PFSK-1 (cell line): ENCODE measurements around the gene SETBP1.

Experiments used
- SIN3A ChIP-seq: IDR thresholded peaks from 2 replicates; pipeline ENCODE4 v1.6.1; 2012; ENCODE audit warnings: mild to moderate bottlenecking, low read length, moderate library complexity, borderline replicate concordance; ENCODE audit not compliant: insufficient read depth
- TAF1 ChIP-seq: IDR thresholded peaks from 2 replicates; pipeline ENCODE4 v1.6.1; 2012; ENCODE audit warnings: low read length, control low read depth, borderline replicate concordance; ENCODE audit not compliant: insufficient read depth

- TF ChIP-seq TAF1 (no peak), SIN3A (no peak)
Measured at GRCh38 chr18:44958455-44958854, 277.8 kb downstream of the SETBP1 start.
